Measurements from ENCODE around the gene DYNC1I2. TPM values are rescaled to one million over a fixed set of nuclear protein-coding genes. Genes with fewer than 3 reads are reported as not detected.

The DYNC1I2 gene
- total RNA-seq, 4 donors from 2014 or later: 47.5 to 146 (median 101) TPM

DNA sequence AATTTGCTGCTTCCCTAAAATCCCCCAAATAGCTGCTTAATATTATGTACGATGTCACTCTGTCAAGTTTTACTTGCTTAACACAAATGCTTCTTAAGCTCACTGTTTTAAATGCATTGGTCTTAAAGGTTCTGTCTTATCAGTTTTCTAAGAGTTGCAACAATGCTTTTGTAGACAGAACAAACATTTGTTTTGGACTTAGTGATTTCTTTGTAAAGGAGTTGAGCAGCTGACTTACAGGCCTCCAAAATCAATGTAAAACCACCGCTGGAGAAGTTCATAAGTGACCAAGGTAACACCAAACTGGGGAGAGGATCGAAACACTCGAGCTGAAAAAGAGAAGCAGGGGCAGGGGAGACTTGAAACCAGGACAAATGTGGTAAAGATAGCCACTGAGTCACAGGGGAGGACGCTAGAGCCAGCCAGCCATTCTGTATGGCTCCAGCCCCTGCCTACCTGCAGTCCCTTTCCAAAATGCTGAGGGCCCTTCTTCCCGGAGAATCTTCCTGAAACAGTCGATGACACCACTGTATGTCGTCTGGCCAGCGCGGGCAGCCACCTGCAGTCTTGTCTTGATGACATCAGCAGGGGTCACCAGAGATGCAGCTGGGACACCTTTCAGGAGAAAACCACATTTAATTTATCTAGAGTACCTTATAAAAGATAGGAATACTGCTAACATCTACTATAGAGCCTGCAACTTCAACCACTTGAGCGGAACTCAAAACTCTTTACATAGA, 100.2 kb downstream of the DYNC1I2 start:
- Histone ChIP-seq H3K36me3 (peaks cover 0 to 69% (median 24%) of the 10 kb centered on the region in 4 donors), H3K27me3 (no peaks in the 10 kb centered on the region), H3K4me1 (no peaks in the 10 kb centered on the region), H3K4me3 (no peak overlapping the region), H3K9me3 (no peaks in the 10 kb centered on the region), H3K27ac (no peak overlapping the region)
- in situ Hi-C loops (cut with MboI; ENCODE audit: low pct_ligation_motif_present in 1 of 4, low pct_unique_long_range_greater_than_20kb in 1 of 4, low sequenced_read_pairs in 3 of 4) (no loop called here), intact Hi-C loops (cut with DNase I; ENCODE audit: low total_unique reads) (no loop called here)
- no peak for DNase-seq
- no peak for TF ChIP-seq POLR2A (IDR thresholded peaks at IDR 0.05)
- TF ChIP-seq POLR2AphosphoS5 (IDR thresholded peaks at IDR 0.05): no peak
- no peak for TF ChIP-seq EP300 (IDR thresholded peaks at IDR 0.05; ENCODE audit: low read depth)
- TF ChIP-seq, protein P1, sequence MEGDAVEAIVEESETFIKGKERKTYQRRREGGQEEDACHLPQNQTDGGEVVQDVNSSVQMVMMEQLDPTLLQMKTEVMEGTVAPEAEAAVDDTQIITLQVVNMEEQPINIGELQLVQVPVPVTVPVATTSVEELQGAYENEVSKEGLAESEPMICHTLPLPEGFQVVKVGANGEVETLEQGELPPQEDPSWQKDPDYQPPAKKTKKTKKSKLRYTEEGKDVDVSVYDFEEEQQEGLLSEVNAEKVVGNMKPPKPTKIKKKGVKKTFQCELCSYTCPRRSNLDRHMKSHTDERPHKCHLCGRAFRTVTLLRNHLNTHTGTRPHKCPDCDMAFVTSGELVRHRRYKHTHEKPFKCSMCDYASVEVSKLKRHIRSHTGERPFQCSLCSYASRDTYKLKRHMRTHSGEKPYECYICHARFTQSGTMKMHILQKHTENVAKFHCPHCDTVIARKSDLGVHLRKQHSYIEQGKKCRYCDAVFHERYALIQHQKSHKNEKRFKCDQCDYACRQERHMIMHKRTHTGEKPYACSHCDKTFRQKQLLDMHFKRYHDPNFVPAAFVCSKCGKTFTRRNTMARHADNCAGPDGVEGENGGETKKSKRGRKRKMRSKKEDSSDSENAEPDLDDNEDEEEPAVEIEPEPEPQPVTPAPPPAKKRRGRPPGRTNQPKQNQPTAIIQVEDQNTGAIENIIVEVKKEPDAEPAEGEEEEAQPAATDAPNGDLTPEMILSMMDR (IDR thresholded peaks at IDR 0.05): no peak
- 87 to 89% methylated on average over 6 to 11 of the region's 11 CpGs for whole genome bisulfite sequencing, 2 donors (ENCODE audit: low coverage in 1 of 2)

DNA sequence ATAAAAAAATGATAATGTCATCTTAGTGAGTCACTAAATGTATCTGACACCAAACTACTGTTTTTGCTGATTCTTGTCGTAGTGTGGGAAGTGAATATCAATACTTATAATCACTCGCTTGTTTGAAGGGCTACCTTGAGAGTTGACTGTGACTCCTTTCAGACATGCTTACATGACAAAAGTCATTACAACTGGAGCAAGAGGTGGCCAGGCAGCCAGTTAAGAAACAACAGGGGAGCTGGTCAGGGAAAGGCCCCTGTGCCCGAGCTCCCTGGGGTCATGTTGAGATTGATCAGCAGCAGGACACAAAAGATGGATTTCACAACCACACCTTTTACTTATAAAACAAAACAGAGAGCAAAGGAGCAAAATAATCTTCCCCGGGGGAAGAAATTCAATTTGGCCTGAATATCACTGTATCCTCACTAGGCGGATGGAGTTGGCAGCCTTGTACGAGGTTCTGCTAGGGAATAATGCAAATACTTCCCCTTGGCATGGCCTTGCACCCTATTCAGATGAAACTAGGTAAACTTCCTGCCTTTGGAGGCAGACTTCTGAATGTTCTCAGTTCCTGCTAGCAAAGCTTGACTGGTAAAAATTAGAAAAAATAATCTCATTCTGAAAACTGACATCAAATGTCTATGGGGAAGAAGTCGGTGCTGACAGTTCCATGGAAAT, 101.2 kb downstream of the DYNC1I2 start:
- intact Hi-C loops (cut with DNase I; ENCODE audit: low total_unique reads) (no loop called here), in situ Hi-C loops (cut with MboI; ENCODE audit: low pct_ligation_motif_present in 1 of 4, low pct_unique_long_range_greater_than_20kb in 1 of 4, low sequenced_read_pairs in 3 of 4) (no loop called here)
- WGBS, 2 donors (ENCODE audit: low coverage in 1 of 2): 79 to 80% methylated on average over 5 to 7 of the region's 7 CpGs
- no peak overlapping the region for H3K27ac ChIP-seq
- H3K36me3 ChIP-seq: peaks cover 0 to 67% (median 25%) of the 10 kb centered on the region in 4 donors
- no peaks in the 10 kb centered on the region for H3K4me1 ChIP-seq
- DNase-seq: no peak
- H3K4me3 ChIP-seq: no peak overlapping the region
- H3K27me3 ChIP-seq: no peaks in the 10 kb centered on the region
- H3K9me3 ChIP-seq: no peaks in the 10 kb centered on the region
- TF ChIP-seq EP300 (IDR thresholded peaks at IDR 0.05; ENCODE audit: low read depth) (no peak), POLR2A (IDR thresholded peaks at IDR 0.05) (no peak), POLR2AphosphoS5 (IDR thresholded peaks at IDR 0.05) (no peak)
- TF ChIP-seq, protein P1 (IDR thresholded peaks at IDR 0.05): no peak

DNA sequence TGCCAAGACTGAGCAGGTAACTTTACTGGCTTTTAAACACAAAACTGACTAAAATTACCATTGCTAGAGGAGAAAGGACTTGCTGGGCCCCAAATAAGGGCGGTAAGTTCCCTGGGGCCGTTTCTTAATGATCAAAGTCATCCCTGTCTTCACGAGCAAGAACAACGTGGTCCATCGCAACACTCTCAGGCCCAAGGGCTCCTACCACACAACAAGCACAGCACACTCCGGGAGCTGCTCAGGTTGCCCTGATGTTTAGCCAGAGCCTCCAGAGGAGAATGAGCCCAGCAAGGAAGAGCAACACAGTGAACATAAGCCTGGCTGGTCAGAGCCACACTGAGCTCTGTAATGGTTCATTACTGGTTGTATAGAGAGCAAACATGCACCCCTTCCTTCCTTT, 102.7 kb downstream of the DYNC1I2 start:
- Histone ChIP-seq H3K36me3 (peaks cover 0 to 53% (median 23%) of the 10 kb centered on the region in 4 donors), H3K9me3 (no peaks in the 10 kb centered on the region), H3K4me1 (no peaks in the 10 kb centered on the region), H3K27ac (no peak overlapping the region), H3K27me3 (no peaks in the 10 kb centered on the region), H3K4me3 (no peak overlapping the region)
- intact Hi-C loops (cut with DNase I; ENCODE audit: low total_unique reads) (no loop called here), in situ Hi-C loops (cut with MboI; ENCODE audit: low pct_ligation_motif_present in 1 of 4, low pct_unique_long_range_greater_than_20kb in 1 of 4, low sequenced_read_pairs in 3 of 4) (no loop called here)
- DNase-seq: no peak
- WGBS, 2 donors (ENCODE audit: low coverage in 1 of 2): 85% methylated on average over 6 of the region's 6 CpGs; no CpG with 5 or more reads in 1 of the 2 donors
- TF ChIP-seq, protein P1 (IDR thresholded peaks at IDR 0.05): no peak
- TF ChIP-seq EP300 (IDR thresholded peaks at IDR 0.05; ENCODE audit: low read depth) (no peak), POLR2A (IDR thresholded peaks at IDR 0.05) (no peak), POLR2AphosphoS5 (IDR thresholded peaks at IDR 0.05) (no peak)

DNA sequence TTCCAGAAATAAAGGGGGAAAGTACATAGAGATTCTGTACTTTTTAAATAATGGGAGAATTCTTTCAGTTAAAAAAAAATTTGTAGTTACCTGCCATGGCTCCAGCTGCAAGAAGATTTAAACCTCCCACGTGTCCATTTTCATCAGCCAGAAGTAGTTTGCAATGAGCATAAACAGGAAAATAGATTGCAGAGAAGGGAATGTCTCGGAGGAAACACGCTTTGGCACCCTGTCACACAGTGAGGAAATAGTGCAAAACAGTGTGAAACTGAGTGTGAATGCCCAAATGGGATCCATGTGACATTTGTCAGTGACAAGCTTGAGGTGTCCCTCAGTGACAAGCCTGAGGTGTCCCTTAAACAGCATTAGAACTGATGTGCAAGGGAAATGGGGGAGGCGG, 104.1 kb downstream of the DYNC1I2 start:
- Histone ChIP-seq H3K4me1 (no peaks in the 10 kb centered on the region), H3K4me3 (no peak overlapping the region), H3K27ac (no peak overlapping the region), H3K9me3 (no peaks in the 10 kb centered on the region), H3K36me3 (peaks cover 0 to 44% (median 17%) of the 10 kb centered on the region in 4 donors), H3K27me3 (no peaks in the 10 kb centered on the region)
- in situ Hi-C loops (cut with MboI; ENCODE audit: low pct_ligation_motif_present in 1 of 4, low pct_unique_long_range_greater_than_20kb in 1 of 4, low sequenced_read_pairs in 3 of 4): no loop called here
- WGBS, 2 donors (ENCODE audit: low coverage in 1 of 2): 81 to 87% methylated on average over 3 to 4 of the region's 4 CpGs
- TF ChIP-seq POLR2A (IDR thresholded peaks at IDR 0.05): no peak
- TF ChIP-seq POLR2AphosphoS5 (IDR thresholded peaks at IDR 0.05): no peak
- no peak for TF ChIP-seq EP300 (IDR thresholded peaks at IDR 0.05; ENCODE audit: low read depth)
- TF ChIP-seq, protein P1 (IDR thresholded peaks at IDR 0.05): no peak
- intact Hi-C loops (cut with DNase I; ENCODE audit: low total_unique reads): no loop called here
- no peak for DNase-seq

All from transverse colon (tissue), 4 donors.